Type B pancreatic cell (in vitro differentiated cells): Measurements from ENCODE around the gene ARAP3. TPM values are rescaled to one million over a fixed set of nuclear protein-coding genes. Genes with fewer than 3 reads are reported as not detected.

Source experiments
- DNase-seq: peaks from one replicate; pipeline ENCODE4 v3.0.0; 2021; ENCODE audit warnings: mixed read lengths; ENCODE audit not compliant: unreplicated experiment; ENCODE audit errors: extremely low spot score
- H3K27ac Mint-ChIP-seq: 2 replicates; pipeline ENCODE4 v1.8.0; 2021; ENCODE audit warnings: mild to moderate bottlenecking, mixed read lengths
- H3K27me3 Mint-ChIP-seq: 2 replicates; pipeline ENCODE4 v1.8.0; 2021; ENCODE audit warnings: mixed read lengths
- H3K36me3 Mint-ChIP-seq: 2 replicates; pipeline ENCODE4 v1.8.0; 2021; ENCODE audit warnings: mixed read lengths
- H3K4me1 Mint-ChIP-seq: one replicate; pipeline ENCODE4 v1.8.0; 2021; ENCODE audit warnings: mixed read lengths; ENCODE audit not compliant: unreplicated experiment
- H3K4me3 Mint-ChIP-seq: 2 replicates; pipeline ENCODE4 v1.8.0; 2021; ENCODE audit warnings: mild to moderate bottlenecking, mixed read lengths
- H3K9me3 Mint-ChIP-seq: 2 replicates; pipeline ENCODE4 v1.8.0; 2021; ENCODE audit warnings: mixed read lengths
- CTCF ChIP-seq: fragments of 200-600 bp; sonication (generic); conservative IDR thresholded peaks from 2 replicates; pipeline ENCODE4 v1.5.0; 2021; ENCODE audit warnings: antibody characterized with exemption, mild to moderate bottlenecking
- total RNA-seq: library from RNA; stranded (reverse); gene quantifications from 2 replicates; pipeline ENCODE4 v1.2.1, GENCODE V29; 2021; ENCODE audit warnings: low replicate concordance

Gene ARAP3
- total RNA-seq, 1 donor from 2014 or later: 8.4 TPM

- Mint-ChIP-seq H3K27me3 (peaks cover 74% of the 10 kb centered on the region), H3K36me3 (no peaks in the 10 kb centered on the region), H3K4me3 (peak overlapping the region; percentile 83), H3K27ac (no peak overlapping the region), H3K4me1 (peaks cover 9% of the 10 kb centered on the region), H3K9me3 (no peaks in the 10 kb centered on the region)
- DNase-seq: no peak
- TF ChIP-seq CTCF: no peak
Measured at GRCh38 chr5:141692533-141692888, 10.5 kb upstream of the ARAP3 start.

DNA sequence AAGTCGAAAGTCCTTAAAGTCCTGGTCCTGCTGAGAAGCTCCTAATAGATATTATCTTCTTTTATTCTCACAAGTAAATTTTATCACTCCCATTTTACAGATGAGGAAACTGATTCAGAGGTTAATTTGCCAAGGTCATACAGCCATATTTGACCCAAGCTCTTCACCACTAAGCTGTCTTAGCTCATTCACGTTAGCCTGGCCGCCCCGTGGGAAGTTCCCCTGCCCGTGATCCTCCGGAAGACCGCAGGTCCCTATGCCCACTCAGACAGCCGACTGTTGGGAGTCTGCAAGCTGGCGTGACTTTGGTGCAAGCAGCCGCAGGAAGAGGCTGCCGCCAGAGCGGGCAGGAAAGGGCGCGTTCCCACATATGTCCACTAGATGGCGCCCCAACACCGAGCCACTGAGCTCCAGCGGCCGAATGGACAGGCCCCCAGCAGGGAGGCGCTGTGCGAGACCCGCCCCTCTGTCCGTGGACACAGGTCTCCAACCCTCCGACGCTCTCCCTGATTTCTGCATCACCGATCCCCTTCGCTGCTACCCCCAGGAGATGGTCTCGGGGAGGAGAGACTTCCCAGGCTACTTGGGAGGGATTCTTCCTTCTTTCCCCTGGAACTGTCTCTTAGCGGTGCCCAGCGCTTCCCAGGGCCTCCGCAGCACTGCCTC is 10.0 kb upstream of the ARAP3 start:
- DNase-seq: peak; percentile 92
- no peak overlapping the region for H3K27ac Mint-ChIP-seq
- H3K27me3 Mint-ChIP-seq: peaks cover 70% of the 10 kb centered on the region
- TF ChIP-seq CTCF: peak; percentile 100
- H3K9me3 Mint-ChIP-seq: no peaks in the 10 kb centered on the region
- H3K36me3 Mint-ChIP-seq: no peaks in the 10 kb centered on the region
- peaks cover 9% of the 10 kb centered on the region for H3K4me1 Mint-ChIP-seq
- H3K4me3 Mint-ChIP-seq: peak overlapping the region; percentile 83

DNA sequence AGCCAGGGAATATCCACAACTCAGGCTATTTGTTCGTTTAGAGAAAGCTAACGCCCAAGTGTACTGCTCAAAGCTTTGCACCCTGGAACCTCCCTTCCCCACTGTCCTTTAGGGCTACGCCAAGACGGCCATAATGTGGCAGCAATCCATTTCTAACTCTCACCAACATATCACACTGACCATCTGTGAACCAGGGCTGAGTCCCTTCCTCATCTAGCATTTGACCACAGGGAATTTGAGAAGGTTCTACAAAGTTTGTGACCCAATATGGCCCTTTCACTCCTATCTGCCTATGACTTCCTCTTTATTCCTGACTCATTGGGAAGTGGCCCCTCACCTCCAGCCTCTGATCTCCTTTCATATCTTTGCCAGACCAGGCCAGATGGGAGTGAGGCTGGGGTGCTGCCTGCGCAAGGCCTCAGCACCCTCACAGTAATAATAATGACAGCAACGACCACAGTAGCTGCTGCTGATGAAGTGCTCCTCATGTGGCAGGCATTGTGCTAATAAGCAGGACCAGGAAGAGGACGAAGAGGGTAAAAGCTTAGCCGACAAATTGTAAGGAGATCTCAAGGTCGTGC is 9.3 kb upstream of the ARAP3 start:
- Mint-ChIP-seq H3K27ac (no peak overlapping the region), H3K4me3 (no peak overlapping the region), H3K9me3 (no peaks in the 10 kb centered on the region), H3K27me3 (peaks cover 64% of the 10 kb centered on the region), H3K4me1 (peaks cover 9% of the 10 kb centered on the region), H3K36me3 (no peaks in the 10 kb centered on the region)
- TF ChIP-seq CTCF: no peak
- DNase-seq: no peak

DNA sequence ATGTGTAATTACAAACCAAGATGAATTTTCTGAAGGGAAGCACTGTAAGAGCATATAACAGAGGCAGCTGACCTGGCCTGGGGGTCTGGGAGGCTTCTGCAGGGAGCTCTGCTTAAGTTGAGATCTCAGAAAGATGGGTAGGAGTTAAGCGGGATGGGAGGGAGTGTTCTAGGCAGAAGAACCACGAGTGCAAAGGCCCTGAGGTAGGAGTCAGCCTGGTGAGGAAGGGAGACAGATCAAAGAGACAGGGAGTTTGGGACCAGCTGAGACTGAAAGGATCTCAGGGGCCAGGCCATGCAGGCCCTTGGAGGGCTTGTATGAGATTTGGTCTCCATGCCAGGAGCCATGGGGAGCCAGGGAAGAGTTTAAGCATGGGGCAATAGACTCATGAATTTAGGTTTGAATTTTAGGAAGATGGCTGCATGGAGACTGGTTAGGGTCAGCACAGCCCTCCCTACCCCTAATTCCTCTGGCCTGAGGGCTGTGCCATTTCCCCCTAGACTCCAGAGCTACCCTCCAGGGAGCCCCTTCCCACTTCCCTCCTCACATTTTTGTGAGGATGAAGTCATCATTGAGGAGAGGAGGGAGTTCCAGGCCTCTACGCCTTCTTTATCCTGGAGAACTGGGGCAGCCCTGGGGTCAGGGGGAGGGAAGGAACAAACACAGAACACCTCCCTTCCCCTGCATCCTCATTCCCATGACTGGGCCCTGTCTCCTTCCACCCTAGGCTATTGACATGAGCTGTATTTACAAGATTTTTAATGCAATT is 4.8 kb upstream of the ARAP3 start:
- Mint-ChIP-seq H3K9me3 (no peaks in the 10 kb centered on the region), H3K4me3 (no peak overlapping the region), H3K36me3 (no peaks in the 10 kb centered on the region), H3K27me3 (peaks cover 31% of the 10 kb centered on the region), H3K27ac (no peak overlapping the region), H3K4me1 (peaks cover 4% of the 10 kb centered on the region)
- no peak for DNase-seq
- TF ChIP-seq CTCF: no peak

- TF ChIP-seq CTCF: no peak
- no peak overlapping the region for H3K27ac Mint-ChIP-seq
- no peak for DNase-seq
- H3K4me1 Mint-ChIP-seq: peaks cover 15% of the 10 kb centered on the region
- no peaks in the 10 kb centered on the region for H3K9me3 Mint-ChIP-seq
- H3K27me3 Mint-ChIP-seq: peaks cover 22% of the 10 kb centered on the region
- no peak overlapping the region for H3K4me3 Mint-ChIP-seq
- no peaks in the 10 kb centered on the region for H3K36me3 Mint-ChIP-seq
Measured at GRCh38 chr5:141685591-141685990, 3.6 kb upstream of the ARAP3 start.
